Fibroblast of the conjunctiva (primary cell): ENCODE data around the gene POLR3A.

ENCODE experiments used
- DNase-seq: peaks from one replicate; pipeline ENCODE4 v3.0.0-alpha.2; 2010; ENCODE audit warnings: low read depth

The POLR3A gene

DNA sequence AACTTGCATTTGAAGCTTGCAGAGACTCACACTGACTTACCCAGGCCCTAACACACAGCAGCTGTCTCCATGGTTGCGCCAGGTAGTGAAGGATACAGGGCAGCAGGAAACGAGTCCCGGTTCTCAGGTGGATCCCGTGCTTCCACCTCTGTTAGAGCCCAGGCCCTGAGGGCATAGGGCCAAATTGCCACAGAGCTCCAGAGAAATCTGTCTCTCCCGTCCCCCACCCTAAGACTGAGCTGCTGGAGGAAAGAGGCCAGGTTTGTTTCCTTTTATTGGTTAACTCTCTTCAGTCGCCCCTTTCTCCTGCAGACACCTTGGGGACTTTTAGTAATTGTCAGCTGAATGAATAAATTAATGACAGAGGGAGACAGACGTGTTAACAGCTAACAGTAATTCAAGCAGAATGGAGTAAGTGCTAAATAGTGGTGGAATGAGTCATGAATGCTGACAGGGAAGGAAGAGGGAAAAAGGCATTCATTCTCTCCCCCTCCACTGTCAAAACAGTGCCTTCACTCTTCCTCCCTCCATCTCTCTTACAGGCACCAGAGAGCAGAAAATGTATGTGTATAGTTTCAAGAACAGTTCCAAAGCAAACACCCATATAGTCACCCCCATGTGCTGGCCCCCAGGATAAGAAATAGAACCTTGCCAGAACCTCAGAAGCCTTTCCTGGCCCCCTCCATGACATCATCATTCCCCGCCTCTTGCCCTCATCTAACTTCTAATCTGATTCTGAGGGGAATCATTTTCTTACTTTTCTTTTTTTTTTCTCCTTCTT is 86.0 kb downstream of the POLR3A start:
- peak; percentile 43 for DNase-seq

DNA sequence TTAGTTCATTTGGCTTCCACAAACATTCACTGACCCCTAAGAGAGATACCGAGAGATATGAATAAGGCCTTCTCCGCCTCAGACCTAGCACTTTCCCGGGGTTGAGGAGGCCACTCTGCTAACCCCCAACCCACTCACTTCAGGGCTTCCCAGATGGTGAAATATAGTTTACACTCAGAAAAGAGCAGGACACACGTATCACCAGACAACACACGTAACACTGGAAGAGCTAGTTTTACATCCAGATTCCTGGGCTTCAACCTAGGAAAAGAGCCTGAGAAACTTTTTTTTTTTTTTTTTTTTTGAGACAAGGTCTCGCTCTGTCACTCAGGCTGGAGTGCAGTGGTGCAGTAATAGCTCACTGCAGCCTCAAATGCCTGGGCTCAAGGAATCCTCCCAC is 87.5 kb downstream of the POLR3A start:
- no peak for DNase-seq

DNA sequence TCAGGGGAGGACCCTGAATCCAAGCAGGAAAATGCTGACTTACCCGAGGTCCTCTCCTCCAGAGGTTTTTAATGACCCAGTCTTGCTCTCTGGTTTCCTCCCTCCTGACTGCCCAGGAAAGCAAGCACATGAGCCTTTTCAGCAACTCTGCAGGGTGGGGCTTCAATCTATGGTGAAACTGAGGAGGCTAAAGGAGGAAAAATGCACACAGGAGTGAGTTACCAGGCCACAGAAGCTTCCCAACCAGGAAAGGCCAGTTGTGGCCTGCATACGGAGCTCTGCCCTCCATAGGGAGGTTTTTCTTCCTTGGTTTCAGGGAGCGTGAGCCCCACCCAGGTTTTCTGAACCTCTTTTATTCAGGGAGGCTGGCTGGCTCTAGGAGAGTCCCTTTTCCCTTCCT is 88.7 kb downstream of the POLR3A start:
- no peak for DNase-seq

DNA sequence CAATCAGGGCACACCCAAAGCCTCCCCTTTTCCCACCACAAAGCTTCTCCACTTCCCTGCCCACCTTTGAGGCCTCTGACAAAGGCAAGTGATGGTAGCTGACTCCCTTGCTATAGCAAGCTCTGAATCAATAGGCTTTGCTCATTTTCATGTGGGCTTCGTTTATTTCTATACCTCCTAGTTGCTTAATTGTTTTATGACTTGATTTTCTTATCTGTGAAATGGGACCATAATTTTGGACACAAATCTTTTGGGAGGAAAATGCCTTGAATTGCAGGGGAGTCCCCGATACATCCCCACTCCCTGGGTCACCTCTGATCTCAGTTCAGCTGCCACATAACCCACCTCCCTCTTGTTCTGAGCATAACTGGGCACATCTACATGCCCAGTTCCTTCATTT is 89.1 kb downstream of the POLR3A start:
- no peak for DNase-seq

DNA sequence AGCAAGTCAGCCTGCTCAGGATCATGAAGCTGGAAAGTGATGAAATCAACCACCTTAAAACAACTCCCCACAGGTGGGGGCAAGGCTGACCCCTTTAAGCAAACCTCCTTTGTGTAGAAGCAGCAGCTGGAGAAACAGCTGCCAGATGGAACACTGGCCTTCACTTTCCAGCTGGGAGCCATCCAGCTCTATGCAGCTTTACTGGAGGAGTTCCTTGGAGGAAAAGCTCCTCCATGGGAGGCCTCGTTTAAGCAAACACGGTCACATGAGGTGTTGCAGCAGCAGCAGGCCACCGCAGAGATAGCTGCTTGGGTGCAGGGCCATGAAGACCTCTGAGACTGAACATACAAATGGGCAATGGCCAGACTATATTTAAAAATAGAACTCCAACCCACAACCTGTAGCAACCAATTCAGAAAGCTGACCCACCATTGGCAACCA is 89.7 kb downstream of the POLR3A start:
- peak; percentile 70 for DNase-seq

DNA sequence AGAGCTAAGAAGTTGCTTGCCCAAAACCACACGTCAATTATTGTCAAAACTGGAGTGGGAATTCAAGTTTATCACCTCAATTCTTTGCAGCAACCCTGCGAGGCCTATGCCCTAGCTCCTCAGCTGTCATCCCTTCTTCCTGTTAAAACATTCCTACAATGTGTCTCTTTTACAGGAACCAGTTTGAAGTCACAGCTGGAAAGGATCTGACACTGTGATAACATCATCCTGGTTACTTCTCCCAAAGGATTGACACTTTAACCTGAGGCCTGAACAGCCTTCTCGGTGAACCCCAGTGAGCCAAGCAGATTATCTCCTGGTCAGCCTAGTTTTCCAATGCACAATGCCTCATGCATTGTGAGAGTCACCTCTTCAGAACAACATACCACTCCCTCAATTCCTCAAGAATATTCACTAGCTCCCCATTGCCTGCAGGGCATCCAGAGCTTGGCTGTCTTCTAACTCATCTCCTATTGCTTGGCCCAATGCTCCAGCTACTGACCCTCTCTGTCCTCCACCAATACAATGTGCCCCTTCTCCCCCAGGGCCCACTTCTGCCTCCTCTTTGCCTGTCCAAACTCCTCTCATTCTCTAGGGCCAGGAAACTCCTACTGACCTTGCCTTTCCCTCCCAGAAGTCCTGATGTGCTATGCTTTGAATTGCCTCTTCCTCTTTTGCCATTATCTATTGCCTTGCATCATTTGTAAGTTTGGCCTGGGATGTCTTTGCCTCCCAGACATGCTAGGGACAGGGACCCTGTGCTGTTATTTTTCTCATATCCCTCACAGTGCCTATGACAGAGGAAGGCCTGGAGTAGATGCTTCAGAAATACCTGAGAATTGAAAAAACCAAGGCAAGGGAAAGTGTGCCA is 92.4 kb downstream of the POLR3A start:
- DNase-seq, result no peak

DNA sequence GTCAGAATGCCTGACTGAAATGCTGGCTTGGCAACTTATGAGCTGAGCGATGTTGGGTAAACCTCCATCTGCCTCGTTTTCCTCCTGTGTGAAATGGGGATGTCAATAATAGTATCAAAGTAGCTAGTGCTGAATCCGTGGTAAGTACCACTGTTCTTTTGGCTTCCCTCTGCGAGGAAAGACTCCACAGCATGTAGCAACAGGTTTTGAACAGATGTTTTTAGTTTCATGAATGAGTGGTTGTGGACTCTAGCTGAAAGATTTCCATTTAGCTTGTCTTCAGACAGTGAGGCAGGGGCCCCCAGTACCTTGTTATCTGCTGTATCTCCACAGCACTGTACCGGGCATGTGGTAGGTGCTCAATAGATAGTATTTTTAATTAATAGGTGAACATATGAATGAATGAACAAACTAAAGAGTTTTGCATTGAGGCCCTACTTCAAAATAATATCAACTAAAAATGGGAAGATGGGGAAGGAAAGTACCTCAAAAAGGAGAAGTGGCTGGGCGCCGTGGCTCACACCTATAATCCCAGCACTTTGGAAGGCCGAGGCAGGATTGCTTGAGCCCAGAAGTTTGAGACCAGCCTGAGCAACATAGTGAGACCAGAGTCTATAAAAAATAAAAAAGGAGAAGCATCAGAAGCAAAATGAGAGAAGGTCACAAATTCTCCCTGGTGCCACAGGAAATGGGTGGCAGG is 97.1 kb downstream of the POLR3A start:
- DNase-seq, result no peak

DNA sequence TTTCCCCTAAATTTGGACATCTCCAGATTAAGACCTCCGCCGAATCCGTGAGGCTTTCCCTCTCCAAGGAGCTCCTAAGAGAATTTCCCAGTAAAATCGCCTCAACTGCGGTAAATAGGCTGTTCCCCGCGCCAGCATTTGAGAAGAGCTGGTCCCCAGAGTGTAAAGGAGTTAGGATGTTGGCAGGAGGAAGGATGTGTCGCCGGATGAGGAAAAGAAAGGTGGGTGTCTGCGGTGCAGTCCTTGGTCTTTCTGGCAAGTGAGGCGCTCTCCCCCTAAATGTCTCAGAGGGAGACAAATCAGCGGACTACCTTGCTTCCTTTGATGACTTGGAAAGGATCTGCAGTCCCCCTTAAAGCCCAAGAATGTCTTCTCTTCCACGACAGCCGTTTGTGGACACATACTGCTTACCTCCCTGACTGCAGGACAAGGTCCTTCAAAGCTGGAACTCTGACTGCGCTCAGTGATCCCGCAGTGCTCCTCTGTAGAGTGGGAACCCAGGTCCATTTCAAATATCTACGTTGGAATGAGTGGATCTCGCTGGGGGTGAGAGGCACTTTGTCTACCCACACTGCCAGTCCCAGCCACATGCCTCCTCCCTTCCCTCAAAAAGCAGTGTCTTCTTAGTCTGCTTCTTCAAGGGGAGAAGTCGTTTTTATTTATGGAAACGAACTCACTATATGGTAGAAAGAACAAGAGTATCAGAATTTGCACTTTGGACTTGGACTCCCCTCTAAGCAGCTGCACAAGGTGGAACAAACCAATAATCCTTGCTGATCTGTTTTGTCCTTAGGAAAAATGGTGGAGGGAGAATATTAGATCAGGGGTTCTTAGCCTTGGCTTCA is 101.7 kb downstream of the POLR3A start:
- DNase-seq, result no peak

DNA sequence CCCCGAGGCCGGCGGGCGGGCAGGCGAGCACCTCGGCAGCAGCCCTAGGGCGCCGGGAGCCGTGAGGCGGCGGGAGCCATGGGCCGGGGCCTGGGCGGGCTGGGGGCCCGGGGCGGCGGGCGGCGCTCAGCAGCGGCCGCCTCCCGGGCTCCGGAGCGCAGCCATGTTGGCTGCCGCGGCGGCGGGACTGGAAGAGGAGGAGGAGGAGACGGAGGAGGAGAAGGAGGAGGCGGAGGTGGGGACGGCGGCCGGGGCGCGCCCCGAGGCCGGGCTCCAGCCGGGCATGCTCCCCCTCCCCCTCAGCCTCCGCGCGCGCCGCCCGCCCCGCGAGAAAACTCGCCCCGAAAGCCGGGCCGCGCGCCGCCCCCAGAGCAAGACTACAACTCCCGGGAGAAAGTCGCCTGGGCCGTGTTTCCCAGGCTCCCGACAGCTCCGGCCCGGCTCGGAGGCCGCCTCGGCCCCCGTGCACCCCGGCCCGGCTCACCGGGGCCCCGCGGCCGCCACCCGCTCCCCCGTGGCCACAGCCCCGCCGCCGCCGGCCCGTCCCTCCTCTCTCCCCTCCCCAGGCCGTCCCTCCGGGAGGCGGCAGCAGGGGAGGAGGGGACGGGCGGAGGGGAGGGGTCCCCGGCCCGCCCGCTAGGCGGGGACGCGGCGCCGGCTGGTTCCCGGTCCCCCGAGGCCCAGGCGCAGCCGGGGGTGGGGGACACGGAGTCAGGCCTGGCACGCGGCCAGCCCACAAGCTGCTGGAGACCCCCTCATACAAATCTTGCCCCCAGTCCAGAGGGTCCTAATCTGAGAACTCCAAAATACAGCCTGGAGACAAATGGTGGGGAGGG is 102.5 kb downstream of the POLR3A start, which contains the start of gene DLG5:
Gene DLG5 (minus strand): TSS at position 190 of the 836 bp plus-strand sequence. CDS start 235 bp downstream, outside the sequence.
- no peak for DNase-seq

DNA sequence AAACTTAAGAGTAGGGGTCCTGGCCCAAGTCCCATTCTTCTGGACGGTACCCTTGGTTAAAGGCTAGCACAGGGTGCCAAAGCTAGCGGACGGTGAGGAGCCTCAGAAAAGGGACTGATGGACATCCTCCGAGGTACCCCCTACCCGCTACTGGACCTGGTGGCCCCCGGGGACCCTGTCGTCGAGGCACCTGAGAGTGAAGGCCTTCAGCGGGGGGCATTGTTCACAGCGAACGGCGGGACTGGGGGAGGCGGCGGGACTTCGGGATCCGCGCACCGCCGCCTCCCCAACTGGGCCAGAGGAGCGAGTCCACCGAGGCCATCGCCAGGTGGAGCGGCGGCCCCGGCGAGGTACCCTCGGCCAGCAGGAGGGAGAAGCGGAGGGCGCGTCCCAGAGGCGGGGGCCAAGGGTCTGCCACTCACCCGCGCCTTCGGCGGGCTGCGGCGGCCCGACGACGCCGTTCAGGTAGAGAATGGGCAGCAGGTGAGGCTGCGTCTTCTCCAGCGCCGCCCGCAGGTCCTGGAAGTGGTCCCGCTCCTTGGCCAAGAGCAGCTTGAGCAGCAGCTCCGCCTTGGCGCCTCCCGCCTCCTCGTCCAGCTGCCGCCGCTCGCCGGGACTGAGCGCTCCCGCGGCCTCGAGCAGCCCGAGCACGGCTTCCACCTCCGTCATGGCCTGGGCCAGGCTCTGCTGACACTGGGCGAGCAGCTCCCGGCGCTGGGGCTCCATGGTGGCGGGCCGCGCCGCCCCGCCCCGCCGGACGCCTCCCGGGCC is 103.3 kb downstream of the POLR3A start:
- no peak for DNase-seq

DNA sequence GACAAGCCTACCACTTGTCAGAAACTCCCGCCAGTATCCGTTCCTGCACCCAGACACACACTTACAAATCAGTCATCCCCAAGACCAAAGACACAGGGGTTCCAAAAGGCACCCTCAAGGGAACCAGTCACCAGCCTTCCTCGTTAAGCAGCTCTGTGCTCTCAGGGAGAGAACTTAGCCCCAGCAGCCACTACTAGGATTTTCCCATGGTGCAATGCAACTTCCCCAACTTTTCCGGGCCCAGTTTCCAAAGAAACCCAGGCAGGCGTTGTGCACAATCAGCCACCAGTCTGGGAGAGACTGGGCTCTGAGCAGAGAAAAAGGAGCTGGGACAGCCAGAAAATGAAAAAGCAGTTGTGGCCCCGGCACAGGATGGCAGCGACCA is 103.9 kb downstream of the POLR3A start:
- DNase-seq, result no peak

DNA sequence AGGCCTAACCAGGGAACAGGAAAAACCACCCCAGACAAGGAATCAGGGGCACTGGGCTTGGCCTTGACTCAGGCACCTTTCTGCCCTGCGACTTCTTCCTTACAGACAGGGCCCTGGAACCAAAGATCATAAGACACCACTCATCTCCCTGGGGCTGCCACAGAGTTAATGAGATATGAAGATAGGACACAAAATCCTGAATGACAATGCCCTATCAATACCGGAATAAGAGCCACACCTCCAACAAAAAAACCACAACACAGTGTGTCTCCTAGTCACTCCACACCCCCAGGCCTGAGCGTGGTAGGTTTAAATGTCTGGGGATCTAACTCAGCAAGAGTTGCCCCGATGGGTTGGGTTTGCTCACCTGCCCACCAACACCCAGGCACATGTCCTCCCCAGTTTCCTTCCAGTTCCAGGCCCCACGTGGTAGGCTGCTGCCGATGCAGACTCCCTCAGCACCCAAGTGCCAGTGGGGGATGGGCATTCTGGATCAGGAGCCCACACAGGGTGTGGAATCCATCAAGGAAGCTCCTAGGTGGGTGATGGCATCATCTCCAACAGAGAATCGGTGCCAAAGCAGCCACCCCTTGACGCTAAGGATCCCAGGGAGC is 106.6 kb downstream of the POLR3A start:
- DNase-seq, result no peak

DNA sequence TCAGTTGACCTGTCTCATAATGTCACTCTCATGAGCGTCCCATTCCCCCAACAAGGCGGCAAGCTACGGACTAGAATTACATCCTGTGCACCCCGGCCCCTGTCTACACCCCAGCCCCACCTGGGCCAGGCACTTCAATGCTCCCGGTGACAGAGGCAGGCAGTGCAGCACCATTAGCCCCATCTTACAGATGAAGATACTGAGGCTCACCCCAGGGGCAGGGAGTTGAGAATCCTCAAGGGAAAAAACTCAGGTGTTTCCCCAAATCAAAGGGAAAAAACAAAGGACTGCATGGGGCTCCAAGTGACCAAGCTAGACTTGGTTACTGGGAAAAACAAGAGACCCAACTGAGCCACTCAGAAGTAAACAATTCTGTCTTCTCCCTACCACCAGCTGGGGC is 107.3 kb downstream of the POLR3A start:
- no peak for DNase-seq

DNA sequence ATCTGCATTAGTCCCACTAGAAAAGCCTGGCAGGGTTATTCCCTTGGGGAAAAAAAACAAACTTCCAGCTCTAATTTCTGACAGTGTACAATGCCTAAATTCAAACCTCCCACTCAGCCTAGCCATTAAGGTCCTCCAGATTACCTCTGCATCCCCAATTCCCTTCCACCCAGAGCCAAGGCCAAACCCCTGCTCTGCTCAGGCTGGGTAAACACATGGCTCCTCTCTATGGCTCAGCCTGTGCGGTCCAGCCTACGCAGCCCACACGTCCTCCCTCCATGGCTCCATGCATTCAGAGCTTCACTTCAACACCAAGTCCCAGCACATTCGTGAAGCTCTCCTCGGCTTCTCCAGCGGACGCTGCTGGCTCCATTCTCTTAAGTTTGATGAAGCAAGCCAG is 107.9 kb downstream of the POLR3A start:
- no peak for DNase-seq

DNA sequence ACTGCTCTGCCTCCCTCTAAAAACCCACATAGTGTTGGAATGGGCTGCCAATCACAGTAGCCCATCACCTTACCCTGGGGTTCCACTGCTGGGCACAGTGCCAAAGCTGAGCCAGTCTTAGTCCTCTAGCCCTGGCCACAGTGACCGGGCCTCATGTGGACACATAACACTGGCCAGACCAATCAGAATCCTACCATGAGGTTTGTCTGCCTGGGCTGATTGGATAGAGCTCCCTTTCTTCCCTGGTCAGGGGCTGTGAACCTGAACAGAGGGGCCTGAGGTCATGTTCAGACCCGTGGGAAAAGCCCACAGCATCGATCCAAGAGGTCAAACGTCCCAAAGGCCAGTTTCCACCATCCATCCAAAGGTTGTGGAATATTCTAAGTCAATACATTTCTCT is 108.8 kb downstream of the POLR3A start:
- DNase-seq, result no peak

DNA sequence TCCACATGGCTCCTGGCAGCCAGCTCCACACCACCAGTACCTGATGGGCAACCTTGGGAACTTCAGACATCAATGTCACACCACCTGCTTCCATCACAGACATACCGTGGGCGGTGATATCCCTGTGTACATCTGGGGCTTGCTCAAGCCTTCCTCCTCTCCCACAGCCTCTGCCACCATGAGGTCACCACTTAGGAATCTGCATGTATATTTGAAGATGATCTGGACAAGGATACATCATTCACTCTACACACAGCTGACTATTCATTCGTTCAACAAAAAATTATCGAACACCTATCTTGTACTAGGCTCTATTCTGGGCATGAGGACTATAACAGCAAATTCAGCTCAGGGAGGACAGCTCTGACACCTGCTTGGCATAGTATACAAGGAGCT is 109.6 kb downstream of the POLR3A start:
- no peak for DNase-seq
